Keratinocyte (primary cell): ENCODE data around the gene MOB3B. TPM values are rescaled to one million over a fixed set of nuclear protein-coding genes. Genes with fewer than 3 reads are reported as not detected.
A peak's percentile ranks its signal among the peaks of the same experiment; 100 is the strongest.

Source experiments
- DNase-seq: peaks from one replicate; pipeline ENCODE4 v3.0.0-alpha.2; 2011; ENCODE audit warnings: low read depth, missing footprints, low spot score
- FAIRE-seq: peaks from 2 replicates; lab custom pipeline; 2011; peaks lifted over from hg19 to GRCh38; lab: Jason Lieb, UNC
- H2AFZ ChIP-seq: 2 replicates; pipeline ENCODE4 v1.6.0; 2012; ENCODE audit warnings: low read length, control low read depth, inconsistent platforms; ENCODE audit not compliant: control insufficient read depth
- H3K27ac ChIP-seq: 2 replicates; pipeline ENCODE4 v1.5.1; 2011; ENCODE audit warnings: low read length; ENCODE audit not compliant: control insufficient read depth, insufficient read depth
- H3K27me3 ChIP-seq: 3 replicates; pipeline ENCODE4 v1.6.0; 2011; ENCODE audit warnings: low read length; ENCODE audit not compliant: control insufficient read depth, insufficient read depth; ENCODE audit errors: extremely low read depth
- H3K36me3 ChIP-seq, 2 experiments: 2 replicates in 1 of 2; 3 replicates in 1 of 2; pipeline ENCODE4 v1.5.1; 2011; ENCODE audit warnings: low read length in 2 of 2, mild to moderate bottlenecking in 1 of 2; ENCODE audit not compliant: control insufficient read depth in 2 of 2, insufficient read depth in 2 of 2; ENCODE audit errors: extremely low read depth in 1 of 2
- H3K4me1 ChIP-seq: 3 replicates; pipeline ENCODE4 v1.5.1; 2011; ENCODE audit warnings: low read length; ENCODE audit not compliant: control insufficient read depth, insufficient read depth; ENCODE audit errors: extremely low read depth
- H3K4me2 ChIP-seq: 3 replicates; pipeline ENCODE4 v1.6.0; 2011; ENCODE audit warnings: low read depth, low read length; ENCODE audit not compliant: control insufficient read depth, insufficient read depth; ENCODE audit errors: extremely low read depth
- H3K4me3 ChIP-seq, 3 experiments: fragments of 200-600 bp in 1 of 3; sonication (generic) in 1 of 3; 2 replicates in 2 of 3; 3 replicates in 1 of 3; pipeline ENCODE4 v1.5.1; 2011 to 2016; ENCODE audit warnings: low read length in 3 of 3, mild to moderate bottlenecking in 3 of 3, control low read depth in 2 of 3, inconsistent platforms in 1 of 3, low read depth in 1 of 3, mixed read lengths in 1 of 3, mixed run types in 1 of 3, moderate library complexity in 1 of 3; ENCODE audit not compliant: control insufficient read depth in 2 of 3, insufficient read depth in 2 of 3; ENCODE audit errors: extremely low read depth in 1 of 3
- H3K79me2 ChIP-seq: 2 replicates; pipeline ENCODE4 v1.6.0; 2012; ENCODE audit warnings: low read length; ENCODE audit not compliant: control insufficient read depth, insufficient read depth
- H3K9ac ChIP-seq: 3 replicates; pipeline ENCODE4 v1.6.0; 2011; ENCODE audit warnings: low read length; ENCODE audit not compliant: control insufficient read depth, insufficient read depth; ENCODE audit errors: extremely low read depth
- H3K9me1 ChIP-seq: 3 replicates; pipeline ENCODE4 v1.6.0; 2011; ENCODE audit warnings: low read length; ENCODE audit not compliant: control insufficient read depth, insufficient read depth; ENCODE audit errors: extremely low read depth
- H3K9me3 ChIP-seq: 2 replicates; pipeline ENCODE4 v1.5.1; 2012; ENCODE audit warnings: low read depth, low read length; ENCODE audit not compliant: control insufficient read depth
- H4K20me1 ChIP-seq: 3 replicates; pipeline ENCODE4 v1.6.0; 2011; ENCODE audit warnings: low read length; ENCODE audit not compliant: control insufficient read depth, insufficient read depth; ENCODE audit errors: extremely low read depth
- EZH2 ChIP-seq: IDR thresholded peaks from one replicate; pipeline ENCODE4 v1.6.1; 2012; ENCODE audit warnings: inconsistent platforms, mild to moderate bottlenecking, low read length, moderate library complexity
- dilution Hi-C: fragments of 300-500 bp; cut with MboI; formaldehyde crosslinking; loops from one replicate; pipeline ENCODE4 v1.7.0; 2020; ENCODE audit warnings: low sequenced_read_pairs; ENCODE audit not compliant: extremely low pct_ligation_motif_present
- polyA plus RNA-seq, 5 experiments: library from polyadenylated mRNA; depleted of rRNA in 3 of 5; stranded (reverse) in 3 of 5; stranded (forward) in 1 of 5; unstranded in 1 of 5; fragments of >200 nt; gene quantifications; 1 replicate in 1 of 5; 2 replicates in 3 of 5; 3 replicates in 1 of 5; pipeline versions ENCODE4 v1.2.1 to v1.2.3, GENCODE V29; 2011 to 2012; ENCODE audit warnings: missing spikeins in 2 of 5, low read depth in 1 of 5, low replicate concordance in 1 of 5
- TF ChIP-seq, protein P1 (sequence below), 3 experiments: IDR thresholded peaks in 1 of 3; conservative IDR thresholded peaks in 1 of 3; optimal IDR thresholded peaks in 1 of 3; 2 replicates in 2 of 3; 3 replicates in 1 of 3; pipeline versions ENCODE3 to v1.5.1; 2011; ENCODE audit warnings: low read length in 3 of 3, mild to moderate bottlenecking in 3 of 3, moderate library complexity in 2 of 3, control low read depth in 1 of 3, inconsistent platforms in 1 of 3; ENCODE audit not compliant: insufficient read depth in 2 of 3; ENCODE audit errors: extremely low read depth in 1 of 3

MOB3B gene
- polyA plus RNA-seq, 1 donor (not counting 4 experiments of a cell fraction or from before 2014, with no cell fraction given), result 35.3 TPM

DNA sequence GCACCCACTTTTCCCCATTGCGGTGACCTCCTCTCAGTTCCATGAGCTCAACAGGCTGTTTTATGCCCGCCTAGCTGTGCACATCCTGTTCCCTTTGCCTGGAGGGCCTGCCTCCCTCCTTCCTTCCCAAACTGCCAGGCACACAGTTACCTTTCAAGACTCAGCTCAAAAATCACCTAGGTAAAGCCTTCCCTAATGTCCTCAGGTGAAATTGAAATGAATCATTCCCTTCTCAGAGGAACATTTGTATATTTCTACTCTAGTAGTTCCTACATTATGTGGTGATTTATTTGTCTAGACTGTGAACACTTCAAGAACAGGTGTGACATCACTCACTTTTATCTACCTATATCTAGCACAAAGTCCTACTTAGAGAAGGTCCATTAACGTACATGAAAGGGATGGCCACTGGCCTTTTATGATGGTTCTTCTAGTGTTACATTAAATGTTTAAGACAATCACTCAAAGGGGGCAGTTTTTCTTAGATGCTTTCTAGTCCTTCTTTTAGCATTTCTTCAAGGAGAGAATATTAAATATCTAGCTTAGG lies 129.2 kb downstream of the MOB3B start:
- dilution Hi-C loops, result no loop called here
- peak overlapping the region; percentile 25 for H3K4me2 ChIP-seq
- H3K27me3 ChIP-seq, result no peaks in the 10 kb centered on the region
- peaks cover 3% of the 10 kb centered on the region for H3K9me1 ChIP-seq
- no peaks in the 10 kb centered on the region for H4K20me1 ChIP-seq
- no peaks in the 10 kb centered on the region for H3K36me3 ChIP-seq
- FAIRE-seq, result peak; percentile 63
- H3K9me3 ChIP-seq, result no peaks in the 10 kb centered on the region
- H2AFZ ChIP-seq, result no peak overlapping the region
- H3K4me1 ChIP-seq, result peaks cover 38% of the 10 kb centered on the region
- peak overlapping the region; percentile 48 for H3K27ac ChIP-seq
- TF ChIP-seq EZH2, result no peak
- TF ChIP-seq, protein P1, sequence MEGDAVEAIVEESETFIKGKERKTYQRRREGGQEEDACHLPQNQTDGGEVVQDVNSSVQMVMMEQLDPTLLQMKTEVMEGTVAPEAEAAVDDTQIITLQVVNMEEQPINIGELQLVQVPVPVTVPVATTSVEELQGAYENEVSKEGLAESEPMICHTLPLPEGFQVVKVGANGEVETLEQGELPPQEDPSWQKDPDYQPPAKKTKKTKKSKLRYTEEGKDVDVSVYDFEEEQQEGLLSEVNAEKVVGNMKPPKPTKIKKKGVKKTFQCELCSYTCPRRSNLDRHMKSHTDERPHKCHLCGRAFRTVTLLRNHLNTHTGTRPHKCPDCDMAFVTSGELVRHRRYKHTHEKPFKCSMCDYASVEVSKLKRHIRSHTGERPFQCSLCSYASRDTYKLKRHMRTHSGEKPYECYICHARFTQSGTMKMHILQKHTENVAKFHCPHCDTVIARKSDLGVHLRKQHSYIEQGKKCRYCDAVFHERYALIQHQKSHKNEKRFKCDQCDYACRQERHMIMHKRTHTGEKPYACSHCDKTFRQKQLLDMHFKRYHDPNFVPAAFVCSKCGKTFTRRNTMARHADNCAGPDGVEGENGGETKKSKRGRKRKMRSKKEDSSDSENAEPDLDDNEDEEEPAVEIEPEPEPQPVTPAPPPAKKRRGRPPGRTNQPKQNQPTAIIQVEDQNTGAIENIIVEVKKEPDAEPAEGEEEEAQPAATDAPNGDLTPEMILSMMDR (optimal IDR thresholded peaks at IDR 0.05 in 1 of 3, IDR thresholded peaks at IDR 0.05 in 1 of 3, conservative IDR thresholded peaks at IDR 0.05 in 1 of 3; ENCODE audit: extremely low read depth in 1 of 3, insufficient read depth in 2 of 3, low read length in 3 of 3), result no peak
- H3K4me3 ChIP-seq, result no peak overlapping the region
- no peak for DNase-seq
- peaks cover 58% of the 10 kb centered on the region for H3K79me2 ChIP-seq
- no peak overlapping the region for H3K9ac ChIP-seq

DNA sequence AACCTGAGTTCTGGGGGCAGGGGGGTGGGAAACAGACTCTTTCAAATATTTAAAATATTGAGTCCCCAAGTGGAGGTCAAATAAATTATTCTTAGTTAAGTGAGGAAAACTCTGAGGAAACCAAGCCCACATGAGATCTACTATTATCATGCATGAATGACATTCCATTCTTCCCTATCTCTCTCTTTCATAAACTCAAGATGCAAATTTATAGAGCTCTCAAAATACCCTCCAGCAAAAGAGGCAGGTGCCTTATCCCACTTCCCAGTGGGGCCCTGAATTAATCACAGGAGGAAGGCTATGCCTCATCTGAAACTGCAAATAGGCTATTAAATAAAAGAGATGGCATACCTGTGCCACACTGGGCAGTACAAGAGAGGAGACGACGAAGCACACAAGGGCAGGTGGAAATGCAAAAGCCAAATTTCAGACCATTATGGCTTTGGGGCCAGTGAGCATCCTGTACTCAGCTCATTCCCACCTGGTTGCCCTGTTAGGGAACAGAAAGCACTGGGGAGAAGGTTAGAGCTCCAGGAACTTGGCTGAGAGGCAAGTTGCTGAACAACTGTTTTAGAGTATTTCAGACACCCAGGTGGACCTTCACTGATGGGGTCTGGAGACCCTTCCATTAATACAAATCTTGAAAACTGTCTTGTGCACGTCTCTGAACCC lies 130.5 kb downstream of the MOB3B start:
- no peak overlapping the region for H3K4me2 ChIP-seq
- TF ChIP-seq, protein P1 (optimal IDR thresholded peaks at IDR 0.05 in 1 of 3, IDR thresholded peaks at IDR 0.05 in 1 of 3, conservative IDR thresholded peaks at IDR 0.05 in 1 of 3; ENCODE audit: extremely low read depth in 1 of 3, insufficient read depth in 2 of 3, low read length in 3 of 3), result no peak
- TF ChIP-seq EZH2, result no peak
- peaks cover 3% of the 10 kb centered on the region for H3K9me1 ChIP-seq
- H3K9me3 ChIP-seq, result no peaks in the 10 kb centered on the region
- DNase-seq (no peak), FAIRE-seq (no peak)
- H3K79me2 ChIP-seq, result peaks cover 49% of the 10 kb centered on the region
- no peak overlapping the region for H2AFZ ChIP-seq
- no peak overlapping the region for H3K27ac ChIP-seq
- no peaks in the 10 kb centered on the region for H4K20me1 ChIP-seq
- H3K9ac ChIP-seq, result no peak overlapping the region
- dilution Hi-C loops, result no loop called here
- H3K4me1 ChIP-seq, result peaks cover 49% of the 10 kb centered on the region
- no peaks in the 10 kb centered on the region for H3K36me3 ChIP-seq
- H3K4me3 ChIP-seq, result no peak overlapping the region
- H3K27me3 ChIP-seq, result no peaks in the 10 kb centered on the region
